CD4-positive, alpha-beta T cell treated with Interleukin-4 for 4 hours (primary cell): ENCODE measurements around the gene CLIP2.

Experiments used
- DNase-seq: peaks from one replicate; pipeline ENCODE4 v3.0.0-alpha.2; 2020

Gene CLIP2

DNA sequence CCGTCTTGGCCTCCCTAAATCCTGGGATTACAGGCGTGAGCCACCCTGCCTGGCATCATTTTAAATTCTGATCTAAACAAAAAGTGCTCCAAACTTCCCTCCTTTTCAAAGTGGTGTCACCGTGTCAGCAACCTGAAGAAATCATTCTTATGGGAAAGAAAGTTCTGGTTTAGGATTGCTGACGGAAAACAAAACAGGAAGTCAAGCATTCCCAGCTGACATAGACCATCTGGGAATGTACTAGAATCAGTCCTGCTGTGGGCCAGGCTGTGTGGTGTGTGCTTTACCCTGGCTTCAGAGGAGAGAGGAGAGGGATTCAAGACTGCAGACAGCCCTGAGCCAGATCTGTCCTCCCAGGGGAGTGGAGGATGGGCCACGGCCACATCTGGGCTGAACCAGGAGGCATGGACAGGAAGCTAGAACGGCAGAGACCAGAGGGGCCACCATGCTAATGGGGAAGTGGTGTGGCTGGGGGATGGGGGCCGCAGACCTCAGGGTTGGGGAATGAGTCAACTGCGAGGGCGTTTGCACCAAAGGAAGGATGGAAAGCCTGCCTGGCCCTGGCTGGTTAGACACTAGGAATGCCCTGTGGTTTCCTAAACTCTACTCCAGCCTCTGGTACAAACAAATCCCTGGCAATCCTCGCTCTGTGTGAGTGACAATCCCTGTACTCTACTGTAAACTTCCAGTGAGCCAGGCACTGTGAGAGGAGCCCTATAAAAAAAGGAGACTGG, 16.7 kb upstream of the CLIP2 start:
- peak; percentile 8 for DNase-seq

DNA sequence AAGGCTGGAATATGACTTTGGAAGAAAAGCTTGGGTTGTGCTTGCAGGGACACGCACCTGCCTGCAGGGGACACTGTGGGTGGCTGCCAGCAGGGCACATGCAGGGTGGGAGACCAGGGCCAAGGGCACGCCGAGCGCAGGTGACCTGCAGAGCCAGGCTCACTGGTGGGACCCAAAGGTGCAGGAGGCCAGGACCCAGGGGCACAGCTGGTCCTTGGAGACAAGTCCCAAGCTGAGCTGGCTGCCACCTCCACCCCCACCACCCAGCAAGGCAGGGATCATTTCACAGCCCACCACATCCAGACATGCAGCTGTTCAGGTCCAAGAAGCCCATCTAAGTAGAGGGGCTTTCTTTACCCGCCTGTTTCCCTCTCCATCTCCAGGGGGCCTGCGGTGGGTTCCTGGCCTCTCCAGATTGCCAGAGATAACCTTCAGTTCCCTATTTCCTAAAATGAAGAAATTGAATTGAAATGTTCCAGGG, 13.8 kb upstream of the CLIP2 start:
- DNase-seq, result no peak

DNA sequence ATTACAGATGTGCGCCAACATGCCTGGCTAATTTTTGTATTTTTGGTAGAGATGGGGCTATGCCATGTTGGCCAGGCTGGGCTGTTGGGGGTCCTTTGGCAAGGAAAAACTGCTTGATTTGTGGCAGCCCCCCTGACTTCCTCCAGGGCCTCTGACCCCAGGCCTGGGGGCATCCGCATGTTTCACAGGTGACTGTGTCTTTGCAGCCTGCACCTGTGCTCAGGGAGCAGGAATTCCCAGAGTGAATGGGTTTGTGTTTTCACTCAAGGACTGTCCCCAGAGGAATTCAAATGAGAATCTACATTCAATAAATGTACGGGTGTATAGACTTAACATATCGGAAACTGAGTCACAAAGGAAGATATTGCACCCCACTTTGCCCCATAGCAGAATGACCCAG, 11.6 kb upstream of the CLIP2 start:
- DNase-seq, result no peak

DNA sequence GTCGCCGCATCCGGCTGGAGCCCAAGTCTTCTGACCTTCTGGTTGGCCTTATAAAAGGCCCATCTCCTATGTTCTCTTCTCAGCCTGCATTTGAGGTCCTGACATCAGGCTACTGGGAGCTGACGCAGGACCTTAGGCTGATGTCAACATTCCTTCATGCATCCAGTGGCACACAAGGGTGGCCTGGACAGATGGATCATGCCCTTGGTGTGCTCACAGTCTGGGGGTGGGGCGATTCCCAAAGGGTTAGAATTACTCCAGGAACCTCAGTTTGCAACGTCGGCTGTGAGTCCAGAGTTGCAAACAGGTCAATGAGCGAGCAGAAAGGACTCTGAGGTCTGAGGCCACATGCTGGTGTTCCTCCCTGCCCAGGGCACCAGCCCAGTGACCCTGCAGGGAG, 8.2 kb upstream of the CLIP2 start:
- no peak for DNase-seq

DNA sequence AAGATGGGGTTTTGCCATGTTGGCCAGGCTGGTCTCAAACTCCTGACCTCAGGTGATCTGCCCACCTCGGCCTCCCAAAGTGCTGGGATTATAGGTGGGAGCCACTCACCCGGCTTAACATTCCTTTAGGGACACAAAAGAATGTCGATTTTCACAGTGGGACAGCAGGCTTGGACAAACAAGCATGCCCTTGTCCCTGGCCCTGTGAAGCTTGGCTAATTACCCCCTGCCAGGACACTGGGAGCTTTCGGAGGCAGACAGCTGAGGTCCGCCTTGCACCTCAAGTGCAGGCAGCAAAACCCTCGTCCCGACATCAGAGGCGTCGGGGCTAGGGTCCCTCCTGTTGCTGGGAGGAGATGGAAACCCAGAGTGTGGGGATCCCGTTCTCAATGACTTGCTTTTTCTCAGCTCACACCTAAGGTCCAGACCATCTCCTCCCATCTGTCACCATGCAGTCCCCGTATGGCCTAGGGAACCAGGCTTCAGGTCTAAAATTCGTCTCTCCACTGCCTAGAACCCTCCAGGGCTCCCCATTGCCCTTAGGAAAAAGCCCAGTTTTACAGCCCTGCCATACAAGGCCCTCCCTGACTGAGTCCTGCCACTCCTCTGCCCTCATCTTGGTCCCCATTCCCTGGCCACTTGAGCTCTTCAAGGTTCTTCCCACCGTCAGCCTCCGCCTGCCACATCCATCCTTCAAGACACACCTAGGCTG, 6.3 kb upstream of the CLIP2 start:
- DNase-seq, result no peak

DNA sequence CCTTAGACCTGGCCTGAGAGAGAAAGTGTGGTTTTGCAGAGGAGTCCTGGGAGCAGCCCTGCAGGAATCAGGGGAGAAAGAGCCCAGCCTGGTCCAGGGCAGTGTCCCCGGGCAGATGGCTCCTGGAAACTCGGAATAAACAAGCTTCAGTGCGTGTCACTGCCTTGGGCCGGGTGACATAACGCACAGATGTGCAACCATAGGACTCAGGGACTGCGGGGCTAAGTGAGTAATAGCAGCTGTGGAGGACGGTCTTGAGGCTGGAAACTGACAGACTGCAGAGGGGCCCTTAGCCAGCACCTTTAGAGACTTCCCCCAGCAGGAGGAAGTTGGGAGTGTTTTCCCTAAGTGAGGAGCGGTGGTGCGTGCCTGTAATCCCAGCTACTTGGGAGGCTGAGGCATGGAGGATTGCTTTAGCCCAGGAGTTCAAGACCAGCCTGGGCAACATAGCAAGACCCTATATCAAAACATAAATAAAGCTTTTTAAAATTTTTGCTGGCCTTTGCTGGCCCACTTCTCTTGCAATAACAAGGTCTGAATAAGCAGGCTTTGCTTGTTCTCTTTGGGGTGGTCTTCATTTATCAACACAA, 5.3 kb upstream of the CLIP2 start:
- DNase-seq, result no peak

DNA sequence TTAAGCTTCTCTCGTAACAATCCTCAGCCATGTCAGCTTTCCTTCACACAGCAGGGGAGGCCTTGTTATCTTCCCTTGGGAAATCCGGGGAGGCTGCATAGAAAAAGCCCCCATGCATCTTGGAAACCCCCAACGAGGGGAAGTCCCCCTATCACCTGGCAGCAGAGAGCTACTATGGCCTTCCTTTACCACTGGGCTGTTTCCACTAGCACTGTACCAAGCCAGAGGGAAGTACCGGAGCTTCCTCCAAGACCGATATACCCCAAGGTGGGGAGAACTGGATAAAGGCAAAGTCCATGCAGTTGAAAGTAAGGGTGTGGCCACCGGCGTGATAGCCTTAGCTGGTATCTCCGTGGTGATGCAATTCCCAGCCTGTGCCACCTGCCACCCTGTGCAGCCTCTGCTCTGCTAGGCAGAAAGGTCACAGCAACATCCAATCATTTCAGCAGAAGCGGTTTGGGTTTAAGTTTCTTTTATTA, 4.4 kb upstream of the CLIP2 start:
- no peak for DNase-seq

DNA sequence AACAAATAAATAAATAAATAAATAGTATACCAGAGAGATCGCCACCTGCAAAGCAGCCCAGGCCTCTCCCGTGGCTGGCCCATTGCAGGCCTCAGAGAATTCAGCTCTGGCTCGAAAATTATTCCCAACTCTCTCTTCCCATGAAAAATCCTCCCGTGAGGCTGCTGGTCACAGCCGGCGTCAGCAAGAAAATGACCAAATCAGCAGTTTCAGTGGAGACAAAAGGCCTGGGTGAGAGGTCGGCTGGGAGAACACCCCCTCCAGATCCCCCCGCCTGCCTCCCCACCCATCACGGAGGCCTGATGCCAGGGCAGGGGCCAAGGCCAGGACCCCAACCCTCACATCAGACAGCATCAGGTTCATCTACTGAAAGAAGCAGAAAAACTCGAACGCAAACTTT, 3.1 kb upstream of the CLIP2 start:
- no peak for DNase-seq

DNA sequence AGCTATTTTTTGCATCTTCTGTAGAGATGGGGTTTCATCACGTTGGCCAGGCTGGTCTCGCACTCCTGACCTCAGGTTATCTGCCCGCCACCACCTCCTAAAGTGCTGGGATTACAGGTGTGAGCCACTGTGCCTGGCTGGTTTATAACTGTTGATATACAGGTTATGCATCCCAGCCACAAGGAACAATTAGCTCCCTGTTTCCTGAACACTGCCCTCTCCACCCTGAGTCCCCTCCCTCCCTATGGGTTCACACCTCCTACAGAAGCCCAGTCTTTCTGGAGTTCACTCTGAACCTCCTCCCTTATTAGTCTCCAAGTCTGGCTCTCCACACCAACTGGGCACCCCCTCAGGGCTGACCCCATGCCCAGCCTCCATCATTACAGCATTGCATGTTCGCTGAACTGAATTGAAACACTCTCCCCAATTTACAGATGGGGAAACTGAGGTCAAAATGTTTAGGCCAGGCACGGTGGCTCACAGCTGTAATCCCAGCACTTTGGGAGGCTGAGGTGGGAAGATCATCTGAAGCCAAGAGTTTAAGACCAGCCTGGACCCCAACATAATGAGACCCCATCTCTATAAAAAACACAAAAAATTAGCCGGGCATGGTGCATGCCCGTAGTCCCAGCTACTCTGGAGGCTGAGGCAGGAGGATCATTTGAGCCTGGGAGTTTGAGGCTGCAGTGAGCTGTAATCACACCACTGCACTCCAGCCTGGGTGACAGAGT, 1.7 kb upstream of the CLIP2 start:
- no peak for DNase-seq

DNA sequence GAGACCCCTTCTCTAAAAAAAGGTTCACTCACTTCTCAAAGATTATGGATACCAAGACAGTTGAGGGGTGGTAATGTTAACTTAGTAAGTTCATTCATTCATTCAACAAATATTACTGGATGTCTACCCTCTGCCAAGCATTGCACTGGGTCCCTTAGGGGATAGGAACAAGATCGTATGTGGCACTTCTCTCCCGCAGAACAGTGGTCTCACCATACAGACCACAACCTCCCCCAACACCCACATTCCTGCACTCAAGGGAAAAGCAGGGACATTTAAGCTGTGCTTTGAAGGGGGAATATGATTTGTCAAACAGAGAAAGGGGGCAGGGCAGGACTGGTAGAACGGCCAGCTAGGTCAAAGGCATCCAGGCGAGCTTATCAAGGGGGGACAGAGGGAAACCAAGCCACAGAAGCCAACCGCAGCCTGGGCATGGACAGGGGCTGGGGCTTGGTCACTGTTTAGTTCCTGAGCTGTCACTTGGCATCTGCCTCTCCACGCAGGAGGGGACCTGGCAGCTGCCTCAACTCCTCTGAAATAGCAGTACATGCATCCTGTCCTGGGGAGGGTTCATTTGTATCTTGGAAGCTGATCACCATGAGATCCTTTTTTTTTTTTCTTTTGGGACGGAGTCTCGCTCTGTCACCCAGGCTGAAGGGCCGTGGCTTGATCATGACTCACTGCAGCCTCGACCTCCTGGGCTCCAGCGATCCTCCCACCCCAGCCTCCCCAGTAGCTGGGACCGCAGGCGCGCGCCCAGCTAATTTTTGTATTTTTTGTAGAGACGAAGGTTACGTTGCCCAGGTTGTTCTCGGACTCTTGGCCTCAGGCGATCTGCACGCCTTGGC, 949 bp upstream of the CLIP2 start:
- no peak for DNase-seq

DNA sequence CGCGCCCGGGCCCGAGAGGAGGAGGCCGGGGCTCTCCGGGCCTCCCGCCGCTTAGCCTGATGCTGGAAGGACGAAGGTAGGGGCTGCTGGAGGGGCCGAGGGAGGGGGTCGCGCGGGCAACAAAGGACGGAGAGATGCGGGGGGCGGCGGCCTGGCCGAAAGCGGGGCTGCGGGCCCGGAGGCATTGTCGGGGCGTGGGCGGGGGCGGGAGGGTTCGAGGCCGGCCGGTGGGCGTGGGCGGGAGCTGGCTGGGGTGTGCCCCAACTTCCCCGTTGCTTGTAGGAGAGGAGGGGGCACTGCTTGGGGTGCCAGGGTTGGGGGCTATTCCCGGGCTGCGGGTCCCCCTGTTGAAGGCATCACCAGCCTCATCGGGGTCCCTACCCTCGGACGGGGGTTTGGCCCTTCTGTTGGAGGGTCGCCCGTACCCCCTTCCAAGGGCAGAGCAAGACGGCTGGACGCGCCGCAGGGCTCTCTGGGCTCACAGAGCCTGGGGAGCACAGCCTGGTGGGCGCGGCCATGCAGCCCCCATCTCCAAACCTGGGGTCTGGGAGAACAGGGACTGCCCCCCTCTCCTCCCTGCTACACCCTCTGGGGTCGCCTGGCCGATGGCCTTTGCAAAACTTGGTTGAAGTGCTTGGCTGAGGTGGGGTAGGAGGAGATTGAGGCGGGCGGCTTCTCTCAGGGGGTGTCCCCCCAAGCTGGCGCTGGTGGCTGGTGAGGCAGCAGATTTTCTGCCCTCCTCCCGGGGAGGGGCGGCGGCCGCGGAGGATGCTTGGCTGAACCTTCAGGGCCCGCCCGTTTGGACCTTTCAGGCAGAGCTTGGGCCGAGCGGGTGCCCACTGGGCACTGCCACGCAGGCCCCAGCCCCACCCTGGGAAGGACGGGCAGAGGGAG, 699 bp downstream of the CLIP2 start:
- DNase-seq, result peak; percentile 6

DNA sequence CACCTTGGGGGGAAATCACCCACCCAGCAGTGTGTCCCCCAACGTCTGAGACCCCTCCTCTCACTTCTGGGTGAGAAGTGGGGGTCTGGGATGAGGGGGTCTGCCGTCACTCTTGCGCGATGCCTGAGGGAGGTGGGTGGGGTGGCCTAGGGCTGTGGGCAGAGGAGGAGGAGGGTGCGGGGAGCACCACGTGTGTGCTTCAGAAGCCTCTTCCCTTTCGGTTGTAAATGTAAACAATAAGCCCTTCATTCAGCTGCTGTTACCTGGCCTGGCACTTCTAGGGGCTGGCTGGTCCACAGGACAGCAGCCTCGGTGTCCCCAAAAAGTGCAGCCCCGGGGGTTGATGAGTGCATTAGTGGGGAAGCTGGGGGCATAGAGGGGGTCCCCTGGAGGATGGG, 1.3 kb downstream of the CLIP2 start:
- no peak for DNase-seq

DNA sequence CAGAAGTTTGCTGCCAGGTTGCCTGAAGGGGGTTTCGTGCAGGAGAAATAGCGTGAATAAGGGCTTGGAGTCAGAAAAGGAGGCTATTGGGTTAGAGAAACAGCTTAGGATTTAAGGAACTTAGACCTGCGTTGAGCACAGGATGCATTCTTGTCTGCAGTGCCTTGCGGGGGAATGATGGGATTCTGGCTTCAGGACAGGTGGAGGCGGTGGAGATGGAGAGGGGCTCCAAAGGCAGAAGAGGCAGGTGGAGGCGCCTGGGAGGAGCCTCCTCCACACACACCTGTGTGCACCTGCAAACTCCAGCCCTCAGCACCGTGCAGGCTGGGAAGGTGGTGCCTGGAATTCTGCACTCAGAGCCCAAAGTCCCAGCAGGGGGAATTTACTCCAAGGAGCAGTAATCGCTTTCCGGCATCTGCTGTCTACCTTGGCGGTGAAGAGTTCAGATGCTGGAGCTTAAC, 1.8 kb downstream of the CLIP2 start:
- no peak for DNase-seq

DNA sequence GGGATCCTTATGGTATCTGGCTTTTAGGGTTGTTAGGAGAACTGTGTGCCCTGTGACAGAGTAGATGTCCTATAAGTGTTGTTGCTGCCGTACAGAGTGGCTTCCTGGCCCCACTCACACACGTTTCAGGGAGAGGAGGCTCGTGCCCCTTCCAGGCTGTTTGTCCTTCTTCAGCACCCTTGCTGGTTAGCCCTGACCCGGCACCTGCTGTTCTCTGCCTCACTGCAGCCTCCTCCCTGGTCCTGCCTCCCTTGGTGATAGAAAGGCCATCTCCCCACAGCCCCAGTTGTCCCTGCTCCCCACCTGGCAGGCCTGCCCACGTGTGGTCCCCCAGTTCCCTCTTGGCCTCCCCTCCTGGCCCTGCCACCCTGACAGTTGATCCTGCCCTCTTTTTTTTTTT, 2.3 kb downstream of the CLIP2 start:
- DNase-seq, result no peak

DNA sequence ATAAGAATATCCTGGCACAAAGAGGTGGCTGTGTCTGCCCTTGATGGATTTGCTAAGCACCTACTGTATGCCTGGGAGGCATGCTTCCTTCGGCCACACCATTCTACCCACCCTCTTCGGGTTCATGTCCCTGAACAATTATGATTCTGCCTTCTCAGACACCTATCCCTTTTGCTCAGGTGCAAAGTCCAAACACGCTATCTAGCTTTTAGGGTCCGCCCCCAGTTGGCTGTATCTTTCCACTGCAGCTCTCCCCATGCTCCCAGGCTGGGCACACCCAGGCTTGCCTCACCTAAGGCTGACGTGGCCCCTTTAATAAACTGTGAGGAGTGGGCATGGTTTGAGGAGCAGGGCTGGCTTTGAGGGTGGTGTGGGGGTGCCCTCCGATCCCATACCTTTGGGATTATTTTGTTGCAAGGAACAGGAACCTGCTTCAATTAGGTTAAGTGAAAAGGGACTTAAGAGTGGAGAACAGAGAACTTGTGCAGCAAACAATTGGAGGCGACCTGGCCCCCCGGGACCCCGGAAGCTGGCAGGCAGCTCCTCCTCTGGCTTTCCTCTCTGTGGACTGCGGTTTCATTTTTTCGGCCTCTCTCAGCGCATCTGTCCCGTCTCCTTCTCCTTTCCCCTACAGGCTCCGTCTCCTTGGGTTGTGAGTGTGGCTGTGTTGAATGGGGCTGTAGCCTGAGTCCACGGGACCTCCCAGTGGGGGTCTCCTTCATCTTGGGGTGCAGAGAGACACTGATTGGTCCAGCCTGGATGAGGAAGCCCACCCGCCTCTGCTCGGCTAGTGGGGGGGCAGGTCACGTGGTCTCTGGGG, 3.8 kb downstream of the CLIP2 start:
- no peak for DNase-seq

DNA sequence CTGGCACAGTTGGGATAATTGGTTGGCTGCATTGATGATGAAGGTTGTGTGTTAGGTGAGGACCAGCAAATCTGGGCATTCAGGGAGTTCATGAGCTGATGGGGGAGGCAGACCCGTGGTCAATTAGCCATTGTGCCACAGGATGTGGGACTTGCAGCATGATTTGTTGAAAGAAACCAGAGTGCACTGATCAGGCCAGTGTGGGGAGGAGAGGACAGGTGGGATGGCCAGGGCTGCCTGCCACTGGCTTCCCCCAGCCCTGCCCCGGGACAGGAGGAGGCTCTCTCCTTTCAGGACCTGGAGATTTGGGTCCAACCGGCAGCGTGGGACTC, 4.3 kb downstream of the CLIP2 start:
- DNase-seq, result no peak

DNA sequence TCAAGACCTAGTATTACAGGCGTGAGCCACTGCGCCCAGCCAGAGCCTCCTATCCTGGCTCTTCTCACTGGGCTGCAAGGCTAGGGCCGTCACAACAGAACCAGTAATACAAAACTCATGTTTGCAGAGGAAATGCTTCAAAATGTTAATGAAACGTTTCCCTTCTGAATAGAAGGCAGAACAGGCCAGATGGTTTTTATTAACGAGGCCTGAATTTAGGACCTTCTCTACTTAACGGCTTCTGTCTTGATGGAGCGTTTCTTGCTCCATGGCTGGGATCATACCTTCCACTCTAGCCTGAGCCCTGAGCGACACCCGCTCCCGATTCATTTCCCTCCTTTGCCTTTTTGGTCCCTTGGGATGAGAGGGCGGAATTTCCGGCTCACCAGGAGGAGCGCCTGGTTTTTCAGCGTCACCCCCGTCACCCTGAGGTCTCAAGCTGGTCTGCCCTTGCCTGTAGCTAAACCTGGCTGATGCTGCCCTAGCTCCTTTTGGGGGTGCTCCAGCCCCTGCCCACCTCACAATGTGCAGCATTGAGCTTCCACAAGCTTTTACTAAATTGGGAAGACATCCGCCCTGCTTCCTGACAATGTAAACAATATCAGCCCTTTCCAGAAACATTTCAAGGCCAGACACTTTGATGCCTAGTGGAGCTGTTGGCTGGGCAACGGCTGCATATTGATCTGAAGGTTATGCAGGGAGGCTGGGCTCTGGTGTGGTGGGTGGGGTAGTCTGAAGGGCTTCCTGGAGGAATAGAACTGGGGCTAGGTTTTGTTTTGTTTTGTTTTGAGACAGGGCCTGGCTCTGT, 5.2 kb downstream of the CLIP2 start:
- DNase-seq, result no peak

DNA sequence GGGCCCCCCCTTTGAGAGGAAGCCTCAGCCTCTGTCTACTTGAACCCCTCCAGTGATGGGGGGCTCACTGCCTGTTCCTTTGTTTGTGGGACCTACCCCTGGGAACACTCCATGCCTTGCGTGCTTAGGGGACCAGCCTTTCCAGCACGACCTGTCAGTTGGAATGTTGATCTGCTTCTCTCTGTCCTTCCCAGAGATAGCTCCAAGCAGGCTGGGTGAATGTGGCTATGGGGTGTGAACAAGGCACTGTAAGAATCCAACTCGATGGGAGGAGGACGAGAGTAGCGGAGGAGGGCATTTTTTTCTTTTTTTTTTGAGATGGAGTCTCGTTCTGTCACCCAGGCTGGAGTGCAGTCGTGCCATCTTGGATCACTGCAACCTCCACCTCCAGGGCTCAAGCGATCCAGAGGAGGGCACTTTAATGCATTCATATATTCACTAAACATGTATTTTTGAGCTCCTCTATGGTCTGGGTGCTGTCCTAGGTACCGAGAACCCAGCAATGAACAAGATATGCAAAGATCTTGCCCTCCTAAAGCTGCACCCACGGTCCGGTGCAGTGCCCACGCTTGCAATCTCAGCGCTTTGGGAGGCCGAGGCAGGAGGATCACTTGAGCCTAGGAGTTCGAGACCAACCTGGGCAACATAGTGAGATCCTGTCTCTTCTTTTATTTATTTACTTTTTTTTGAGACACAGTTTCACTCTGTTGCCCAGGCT, 8.5 kb downstream of the CLIP2 start:
- no peak for DNase-seq

DNA sequence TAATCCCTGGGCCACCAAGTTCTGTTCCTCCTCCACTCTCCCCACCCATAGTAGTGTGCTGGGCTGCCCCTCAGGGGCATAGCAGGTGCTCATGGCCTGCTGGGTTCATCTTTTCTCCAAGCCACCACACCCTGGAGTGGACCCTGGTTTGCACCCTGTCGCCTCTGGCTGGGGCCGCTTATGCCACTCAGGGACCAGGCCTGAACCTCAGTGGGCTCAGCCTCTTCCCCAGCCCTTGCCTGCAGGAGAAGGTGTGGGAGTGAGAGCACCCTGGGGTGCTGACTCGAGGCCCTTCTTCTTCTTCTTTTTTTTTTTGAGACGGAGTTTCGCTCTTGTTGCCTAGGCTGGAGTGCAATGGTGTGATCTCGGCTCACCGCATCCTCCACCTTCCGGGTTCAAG, 10.2 kb downstream of the CLIP2 start:
- no peak for DNase-seq
